PC-3 (cell line): ENCODE data around the gene TMEM170B. TPM values are rescaled to one million over a fixed set of nuclear protein-coding genes. Genes with fewer than 3 reads are reported as not detected.
A peak's percentile ranks its signal among the peaks of the same experiment; 100 is the strongest.

Experiments used
- ATAC-seq: fragments of 200-7000 bp; cut with Tn5 transposase; 2 replicates; pipeline ENCODE4 v1.9.1; 2020; ENCODE audit warnings: mild to moderate bottlenecking, moderate library complexity
- Bru-seq: library from RNA; stranded (reverse); fragments of 400-500 nt; gene quantifications from one replicate; lab custom pipeline; 2021; lab: Mats Ljungman, UMichigan
- BruChase-seq, 2 experiments: library from RNA; stranded (reverse); fragments of 400-500 nt; gene quantifications; one replicate each; lab custom pipeline; 2021; lab: Mats Ljungman, UMichigan
- BruUV-seq: library from RNA; stranded (reverse); fragments of 400-500 nt; replicated peaks from 2 replicates; lab custom pipeline; 2021; lab: Mats Ljungman, UMichigan
- CTCF ChIA-PET: fragments of 300-600 bp; sonication (Branson Sonifier 250); formaldehyde crosslinking; loops from one replicate; lab custom pipeline; 2022; ENCODE audit warnings: antibody characterized with exemption; lab: Charles Lee
- POLR2A ChIA-PET: fragments of 300-600 bp; sonication (Branson Sonifier 250); formaldehyde crosslinking; loops from one replicate; lab custom pipeline; 2022; ENCODE audit warnings: antibody characterized with exemption; ENCODE audit not compliant: unreplicated experiment; lab: Charles Lee
- DNase-seq: peaks from one replicate; pipeline ENCODE4 v3.0.0-alpha.2; 2015
- H2AFZ ChIP-seq: fragments of 300-600 bp; sonication (generic); 2 replicates; pipeline ENCODE4 v1.6.0; 2016; ENCODE audit warnings: antibody characterized with exemption, low read length
- H3F3A ChIP-seq: fragments of 300-600 bp; sonication (generic); one replicate; pipeline ENCODE4 v1.6.0; 2017; ENCODE audit warnings: antibody characterized with exemption, low read length, control low read depth, mild to moderate bottlenecking; ENCODE audit not compliant: unreplicated experiment
- H3K27ac ChIP-seq: fragments of 300-600 bp; sonication (generic); 2 replicates; pipeline ENCODE4 v1.5.1; 2016; ENCODE audit warnings: mild to moderate bottlenecking, low read length
- H3K27me3 ChIP-seq: fragments of 300-600 bp; sonication (generic); 2 replicates; pipeline ENCODE4 v1.6.1; 2016; ENCODE audit warnings: low read length, mixed read lengths
- H3K36me3 ChIP-seq: fragments of 300-600 bp; sonication (generic); 2 replicates; pipeline ENCODE4 v1.6.1; 2016; ENCODE audit warnings: low read depth, mixed run types, low read length, mixed read lengths
- H3K4me1 ChIP-seq: fragments of 300-600 bp; sonication (generic); 2 replicates; pipeline ENCODE4 v1.5.1; 2016; ENCODE audit warnings: low read length; ENCODE audit not compliant: insufficient read depth
- H3K4me2 ChIP-seq: fragments of 300-600 bp; sonication (generic); 2 replicates; pipeline ENCODE4 v1.6.0; 2016; ENCODE audit warnings: low read length
- H3K4me3 ChIP-seq: fragments of 300-600 bp; sonication (generic); 2 replicates; pipeline ENCODE4 v1.5.1; 2016; ENCODE audit warnings: mild to moderate bottlenecking, low read length, mixed read lengths
- H3K79me2 ChIP-seq: fragments of 300-600 bp; sonication (generic); 2 replicates; pipeline ENCODE4 v1.6.1; 2017; ENCODE audit warnings: low read length, mixed read lengths
- H3K9ac ChIP-seq: fragments of 300-600 bp; sonication (generic); 2 replicates; pipeline ENCODE4 v1.6.0; 2016; ENCODE audit warnings: mild to moderate bottlenecking, low read length
- H3K9me2 ChIP-seq: fragments of 300-600 bp; sonication (generic); replicated peaks from 2 replicates; pipeline ENCODE4 v1.6.1; 2016; ENCODE audit warnings: mixed run types, low read length, mixed read lengths
- H3K9me3 ChIP-seq: fragments of 300-600 bp; sonication (generic); 2 replicates; pipeline ENCODE4 v1.6.1; 2016; ENCODE audit warnings: low read length, mixed read lengths
- H4K20me1 ChIP-seq: fragments of 300-600 bp; sonication (generic); 2 replicates; pipeline ENCODE4 v1.6.1; 2016; ENCODE audit warnings: low read length, mixed read lengths
- CTCF ChIP-seq: fragments of 300-600 bp; sonication (generic); conservative IDR thresholded peaks from 2 replicates; pipeline ENCODE4 v1.5.1; 2017; ENCODE audit warnings: antibody characterized with exemption, low read depth, mild to moderate bottlenecking, low read length
- EZH2 ChIP-seq: fragments of 300-600 bp; sonication (generic); IDR thresholded peaks from one replicate; pipeline ENCODE4 v1.6.1; 2017; ENCODE audit warnings: antibody characterized with exemption, mild to moderate bottlenecking, low read length; ENCODE audit not compliant: unreplicated experiment
- EZH2phosphoT487 ChIP-seq: fragments of 300-600 bp; sonication (generic); IDR thresholded peaks from 2 replicates; pipeline ENCODE4 v1.6.1; 2018; ENCODE audit warnings: mild to moderate bottlenecking, antibody characterized with exemption, low read length, borderline replicate concordance
- intact Hi-C: fragments of 100-400 bp; cut with micrococcal nuclease; formaldehyde crosslinking; loops from 2 replicates; pipeline ENCODE4 v1.9.0; 2023
- long read RNA-seq: library from polyadenylated mRNA; unstranded; transcript quantifications from one replicate; pipeline ENCODE4 v2.0.0, GENCODE V29; 2021; ENCODE audit not compliant: unreplicated experiment
- total RNA-seq: library from RNA; depleted of rRNA; stranded (reverse); fragments of >200 nt; gene quantifications from 2 replicates; pipeline ENCODE4 v1.2.3, GENCODE V29; 2014; rRNA removed

Gene TMEM170B
- total RNA-seq (0.52 and 0.66 TPM in 2 replicates), Bru-seq, nascent RNA (percentile 49 among the genes with signal in this experiment), BruChase-seq, experiment 1, labeled RNA remaining after a 6-hour chase (percentile 60 among the genes with signal in this experiment), BruChase-seq, experiment 2, labeled RNA remaining after a 2-hour chase (percentile 57 among the genes with signal in this experiment)
- long read RNA-seq, full-length matches to known transcripts: 22 of 24 reads
- long read RNA-seq, partial matches to known transcripts: 0 of 24 reads
- long read RNA-seq, other reads (novel, unspliced or antisense): 2 of 24 reads

GRCh38 chr6:11537229-11538051 lies at the start of gene TMEM170B:
TMEM170B (plus strand) TSS chr6:11537749; CDS start chr6:11538278, 529 bp downstream.
- H3K27ac ChIP-seq: no peak within 1 kb of the TSS
- no peak for TF ChIP-seq EZH2
- TF ChIP-seq EZH2phosphoT487: no peak
- TF ChIP-seq CTCF: no peak
- no peaks in the 10 kb centered on the region for H3K9me2 ChIP-seq
- no peaks in the 10 kb centered on the region for H4K20me1 ChIP-seq
- DNase-seq: peak; percentile 81
- no peaks in the 10 kb centered on the region for H3K36me3 ChIP-seq
- BruUV-seq: no TSS peak
- no peaks in the 10 kb centered on the region for H3K9me3 ChIP-seq
- CTCF ChIA-PET: no interaction called here
- H3K79me2 ChIP-seq: no peaks in the 10 kb centered on the region
- intact Hi-C loops: loop anchor here (5.0 kb wide), 1 partner anchor 40 kb away; no protein-coding TSS in a partner anchor
- H3K9ac ChIP-seq: 0 out of 2 replicates have a peak within 1 kb of the TSS, but pooled peaks have one; percentile 21
- peaks cover 9% of the 10 kb centered on the region for H3K4me1 ChIP-seq
- H3K4me3 ChIP-seq: peak within 1 kb of the TSS; percentile 70
- peak within 1 kb of the TSS; percentile 87 for H2AFZ ChIP-seq
- H3K4me2 ChIP-seq: peak within 1 kb of the TSS; percentile 88
- ATAC-seq: peak; percentile 94
- H3K27me3 ChIP-seq: peaks cover 10% of the 10 kb centered on the region; the same call in 1 of the 2 replicates
- POLR2A ChIA-PET: interaction anchor here (0.6 kb wide), 1 partner anchor 317 kb away, joined by 3 read pairs; no protein-coding TSS in a partner anchor
- peaks cover 11% of the 10 kb centered on the region for H3F3A ChIP-seq

- DNase-seq (no peak), ATAC-seq (no peak)
- no peaks in the 10 kb centered on the region for H3K79me2 ChIP-seq
- H3K27me3 ChIP-seq: no peaks in the 10 kb centered on the region
- H3K4me1 ChIP-seq: peaks cover 6% of the 10 kb centered on the region
- intact Hi-C loops: no loop called here
- H3K9ac ChIP-seq: no peak overlapping the region
- H2AFZ ChIP-seq: no peak overlapping the region
- TF ChIP-seq EZH2phosphoT487: no peak
- no peak for TF ChIP-seq EZH2
- no peak for TF ChIP-seq CTCF
- H3K36me3 ChIP-seq: no peaks in the 10 kb centered on the region
- ChIA-PET POLR2A (no interaction called here), CTCF (no interaction called here)
- H3K4me2 ChIP-seq: no peak overlapping the region
- H3F3A ChIP-seq: no peaks in the 10 kb centered on the region
- no peaks in the 10 kb centered on the region for H3K9me2 ChIP-seq
- no peak overlapping the region for H3K4me3 ChIP-seq
- BruUV-seq: no TSS peak
- no peak overlapping the region for H3K27ac ChIP-seq
- no peaks in the 10 kb centered on the region for H3K9me3 ChIP-seq
- no peaks in the 10 kb centered on the region for H4K20me1 ChIP-seq
Observed at GRCh38 chr6:11490996-11491395, 46.6 kb upstream of the TMEM170B start.
